ENCODE data around the gene KRTAP5-3.
"Not testable (repeated sequence)": the region's sequence is repeated elsewhere in the genome, so short reads cannot be mapped to it uniquely, and the experiment has no call there.

KRTAP5-3 gene

DNA sequence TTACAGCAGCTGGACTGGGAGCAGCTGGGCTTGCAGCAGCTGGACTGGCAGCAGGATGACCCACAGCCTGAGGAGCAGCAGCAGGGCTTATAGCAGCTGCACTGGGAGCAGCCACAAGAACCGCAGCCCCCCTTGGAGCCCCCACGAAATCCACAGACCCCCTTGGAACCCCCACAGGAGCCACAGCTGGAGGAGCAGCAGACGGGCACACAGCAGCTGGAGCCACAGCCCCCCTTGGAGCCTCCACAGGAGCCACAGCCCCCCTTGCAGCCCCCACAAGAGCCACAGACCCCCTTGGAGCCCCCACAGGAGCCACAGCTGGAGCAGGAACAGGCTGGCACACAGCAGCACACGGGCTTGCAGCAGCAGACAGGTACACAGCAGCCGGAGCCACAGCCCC is 362 bp downstream of the KRTAP5-3 start:
- not testable (repeated sequence) for DNase-seq

DNA sequence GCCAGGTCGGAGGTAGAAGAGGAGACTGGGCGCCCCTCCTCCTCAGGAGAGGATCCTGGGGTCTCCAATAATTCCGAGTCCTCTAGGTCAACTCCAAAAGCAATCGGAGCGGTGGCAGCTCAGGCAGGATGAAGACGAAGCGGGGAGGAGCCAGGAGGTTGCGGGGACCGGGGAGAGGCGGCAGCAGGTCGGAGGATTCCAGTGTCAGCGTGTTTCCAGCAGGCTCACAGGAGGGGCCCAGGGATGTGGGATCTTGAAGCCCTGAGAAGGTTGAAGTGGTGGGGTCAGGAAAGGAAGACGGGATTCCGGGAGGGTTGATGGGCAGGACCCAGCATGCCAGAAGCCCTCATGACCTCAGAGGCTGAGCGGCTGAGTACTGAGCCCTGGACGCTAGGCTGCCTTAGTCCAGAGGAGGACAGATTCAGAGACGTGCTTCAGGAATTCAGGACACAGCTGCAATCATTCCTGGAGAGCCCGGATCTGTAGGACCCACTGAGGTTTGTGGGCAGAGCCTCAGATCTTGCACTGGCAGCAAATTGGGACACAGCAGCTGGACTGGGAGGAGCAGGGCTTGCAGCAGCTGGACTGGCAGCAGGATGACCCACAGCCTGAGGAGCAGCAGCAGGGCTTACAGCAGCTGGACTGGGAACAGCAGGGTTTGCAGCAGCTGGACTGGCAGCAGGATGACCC is 962 bp downstream of the KRTAP5-3 start:
- DNase-seq: not testable (repeated sequence)

DNA sequence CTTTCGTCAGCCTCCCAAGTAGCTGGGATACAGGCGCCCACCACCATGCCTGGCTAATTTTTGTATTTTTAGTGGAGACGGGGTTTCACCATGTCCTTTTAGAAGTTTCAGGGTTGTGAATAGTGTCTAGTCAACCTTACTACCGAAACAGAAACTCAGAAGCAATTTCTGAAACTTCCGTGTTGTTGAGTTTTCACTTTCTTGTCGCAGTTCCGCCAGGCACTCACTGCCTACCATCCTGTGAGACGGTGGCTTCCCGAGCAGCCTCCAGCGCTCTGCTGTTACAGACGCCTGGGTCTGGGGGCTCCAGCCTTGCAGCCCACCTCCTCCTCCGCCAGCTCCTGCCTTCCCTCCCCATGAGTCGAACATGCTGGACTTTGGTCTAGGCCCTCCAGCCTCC is 2.3 kb downstream of the KRTAP5-3 start:
- DNase-seq: not testable (repeated sequence)

DNA sequence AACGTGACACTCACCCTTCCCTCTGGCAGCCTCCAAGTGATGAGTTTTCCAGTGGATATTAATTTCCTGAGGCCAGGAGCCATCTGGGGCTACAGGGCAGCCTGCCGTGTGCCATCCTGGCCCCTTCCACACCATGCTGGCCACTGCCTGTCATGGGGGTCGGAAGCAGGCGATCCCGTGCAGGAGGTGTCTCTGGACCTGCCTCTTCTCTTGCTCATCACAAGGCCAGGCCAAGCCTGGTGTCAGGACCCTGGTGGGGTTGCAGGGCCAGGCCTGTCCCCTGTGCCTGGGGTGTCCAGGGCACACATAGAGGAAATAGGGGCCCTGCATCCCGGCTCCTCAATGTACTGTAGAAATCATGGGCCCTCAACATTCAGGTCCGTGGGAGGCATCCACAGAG is 3.6 kb downstream of the KRTAP5-3 start:
- no peak for DNase-seq

DNA sequence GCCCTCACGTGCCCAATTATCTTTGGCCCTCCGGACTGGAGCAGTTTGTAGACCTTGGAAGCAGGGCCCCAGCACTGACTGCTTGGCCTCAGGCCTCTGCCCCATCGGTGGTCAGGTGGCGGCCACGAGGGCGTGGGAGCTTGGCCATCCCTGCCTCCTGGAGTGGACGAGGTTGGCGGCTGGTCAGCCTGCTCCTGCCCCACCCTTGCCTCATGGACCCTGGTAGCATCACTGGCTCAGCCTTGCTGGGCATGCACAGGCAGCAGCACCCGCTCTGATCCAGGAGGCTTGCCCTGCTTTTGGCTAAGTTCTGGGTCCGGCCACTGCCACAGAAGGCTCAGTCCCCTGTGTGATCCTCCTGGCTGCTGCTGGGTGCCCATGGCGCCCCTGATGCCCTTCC is 4.1 kb downstream of the KRTAP5-3 start:
- DNase-seq: no peak

DNA sequence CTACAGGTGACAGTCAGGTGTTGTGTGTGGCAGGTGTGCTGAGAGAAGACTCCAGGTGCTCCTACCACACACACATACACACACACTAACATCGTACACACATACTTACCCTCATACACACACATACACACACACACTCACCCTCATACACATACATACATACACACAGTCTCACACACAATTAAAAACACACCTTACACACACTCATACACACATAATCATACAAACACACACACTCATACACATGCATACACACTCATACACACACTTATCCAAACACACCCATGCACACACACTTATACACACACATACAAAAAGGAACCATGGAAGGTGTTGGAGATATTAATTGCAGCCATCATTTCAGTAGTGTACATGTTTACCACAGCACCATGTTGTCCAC is 4.6 kb downstream of the KRTAP5-3 start:
- DNase-seq: no peak

DNA sequence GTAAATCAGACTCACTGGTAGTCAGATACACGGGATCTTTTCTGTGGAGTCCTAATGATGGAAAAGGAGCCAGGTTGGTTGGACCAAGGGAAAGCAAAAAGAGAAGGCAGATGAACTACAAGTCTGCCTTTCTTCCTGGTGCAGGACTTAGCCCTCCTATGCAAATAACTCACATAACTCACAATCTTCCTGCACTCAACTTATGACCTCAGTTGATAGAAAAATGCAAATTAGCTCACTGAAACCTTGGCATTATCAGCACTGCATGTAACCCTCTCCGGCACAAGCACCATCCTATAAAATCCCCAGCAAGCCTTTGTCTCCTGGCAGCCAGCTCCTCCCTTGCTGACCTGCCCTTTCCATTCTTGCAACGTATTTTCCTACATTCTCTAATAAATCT is 6.6 kb downstream of the KRTAP5-3 start:
- not testable (repeated sequence) for DNase-seq

DNA sequence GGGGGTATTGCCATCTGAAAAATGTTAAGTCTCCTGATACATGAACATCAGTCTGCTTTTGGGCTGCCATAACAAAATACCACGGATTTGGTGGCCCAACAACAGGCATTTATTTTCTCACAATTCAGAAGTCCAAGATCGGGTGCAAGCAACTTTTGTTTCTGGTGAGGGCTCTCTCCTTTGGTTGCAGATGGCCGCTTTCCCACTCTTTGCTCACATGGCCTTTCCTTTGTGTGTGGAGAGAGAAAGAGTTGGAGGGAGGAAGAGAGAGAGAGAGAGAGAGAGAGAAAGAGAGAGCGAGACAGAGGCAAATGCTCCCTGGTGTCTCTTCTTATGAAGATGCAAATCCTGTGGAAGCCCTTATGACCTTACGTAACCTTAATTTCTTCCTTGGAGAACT is 7.6 kb downstream of the KRTAP5-3 start:
- no peak for DNase-seq

DNA sequence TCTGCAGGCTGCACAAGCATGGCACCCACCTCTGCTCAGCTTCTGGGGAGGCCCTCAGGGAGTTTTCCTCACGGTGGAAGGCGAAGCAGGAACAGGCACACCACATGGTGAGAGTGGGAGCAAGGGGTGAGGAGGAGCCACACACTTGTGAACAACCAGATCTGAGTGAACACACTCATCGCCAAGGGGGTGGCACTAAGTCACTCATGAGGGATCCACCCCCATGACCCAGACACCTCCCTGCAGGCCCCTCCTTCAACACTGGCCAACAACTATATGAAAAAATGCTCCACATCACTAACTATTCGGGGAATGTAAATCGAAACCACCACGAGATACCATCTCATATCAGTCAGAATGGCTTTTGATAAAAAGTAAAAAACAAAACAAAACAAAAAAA is 9.4 kb downstream of the KRTAP5-3 start:
- no peak for DNase-seq

DNA sequence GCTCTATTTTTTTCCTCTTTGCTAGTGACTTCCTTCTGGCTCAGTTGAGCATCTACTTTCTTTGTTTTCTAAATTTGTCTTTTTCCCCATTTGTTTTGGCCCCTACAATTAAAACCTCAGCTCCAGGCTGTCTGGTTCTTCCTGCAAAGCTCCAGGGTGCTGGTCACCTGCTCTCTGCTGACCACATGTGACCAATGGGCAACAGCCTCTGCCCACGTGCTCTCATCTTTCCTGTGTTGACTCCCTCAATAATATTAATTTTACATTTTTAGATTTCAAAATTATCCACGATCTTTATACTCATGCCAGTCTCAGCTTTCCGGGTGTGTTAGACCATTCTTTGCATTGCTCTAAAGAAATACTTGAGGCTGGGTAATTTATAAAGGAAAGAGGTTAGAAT is 9.9 kb downstream of the KRTAP5-3 start:
- DNase-seq: not testable (repeated sequence)

DNA sequence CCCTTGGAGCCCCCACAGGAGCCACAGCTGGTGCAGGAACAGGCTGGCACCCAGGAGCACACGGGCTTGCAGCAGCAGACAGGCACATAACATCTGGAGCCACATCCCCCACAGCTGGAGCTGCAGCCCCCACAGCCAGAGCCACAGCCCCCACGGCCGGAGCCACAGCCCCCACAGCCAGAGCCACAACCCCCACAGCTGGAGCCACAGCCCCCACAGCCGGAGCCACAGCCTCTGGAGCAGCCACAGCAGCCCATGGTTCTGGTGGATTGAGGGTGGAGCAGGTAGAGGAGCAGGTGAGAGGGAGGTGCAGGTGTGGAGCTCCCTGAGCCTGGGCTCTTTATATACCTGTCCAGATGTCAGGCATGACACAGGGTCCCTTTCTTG is 10.3 kb downstream of the KRTAP5-3 start, which contains the start of gene KRTAP5-2:
KRTAP5-2 (minus strand) TSS at position 301 of the 387 bp plus-strand sequence; CDS start at position 257, 44 bp downstream.
- DNase-seq: no peak

DNA sequence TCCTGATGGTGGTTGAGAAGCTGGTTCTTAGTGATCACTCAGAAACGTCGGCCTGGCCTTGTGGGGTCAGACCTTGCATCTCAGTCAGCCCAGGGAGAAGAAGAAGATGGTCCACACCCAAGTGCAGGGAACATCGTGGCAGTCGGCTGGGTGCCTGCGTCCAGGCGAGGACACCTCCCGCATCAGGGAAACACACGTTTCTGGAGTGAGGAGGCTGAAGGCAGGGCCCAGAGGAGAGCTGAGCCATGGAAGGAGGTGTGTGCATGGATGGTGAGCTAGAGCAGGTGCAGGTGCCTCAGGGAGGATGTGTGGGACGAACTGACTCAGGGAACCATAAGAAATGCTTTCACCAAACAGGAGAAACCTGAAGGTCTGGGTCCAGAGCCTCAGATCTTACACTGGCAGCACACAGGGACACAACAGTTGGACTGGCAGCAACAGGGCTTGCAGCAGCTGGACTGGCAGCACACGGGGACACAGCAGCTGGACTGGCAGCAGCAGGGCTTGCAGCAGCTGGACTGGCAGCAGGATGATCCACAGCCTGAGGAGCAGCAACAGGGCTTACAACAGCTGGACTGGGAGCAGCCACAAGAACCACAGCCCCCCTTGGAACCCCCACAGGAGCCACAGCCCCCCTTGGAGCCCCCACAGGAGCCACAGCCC is 10.8 kb downstream of the KRTAP5-3 start:
- no peak for DNase-seq

DNA sequence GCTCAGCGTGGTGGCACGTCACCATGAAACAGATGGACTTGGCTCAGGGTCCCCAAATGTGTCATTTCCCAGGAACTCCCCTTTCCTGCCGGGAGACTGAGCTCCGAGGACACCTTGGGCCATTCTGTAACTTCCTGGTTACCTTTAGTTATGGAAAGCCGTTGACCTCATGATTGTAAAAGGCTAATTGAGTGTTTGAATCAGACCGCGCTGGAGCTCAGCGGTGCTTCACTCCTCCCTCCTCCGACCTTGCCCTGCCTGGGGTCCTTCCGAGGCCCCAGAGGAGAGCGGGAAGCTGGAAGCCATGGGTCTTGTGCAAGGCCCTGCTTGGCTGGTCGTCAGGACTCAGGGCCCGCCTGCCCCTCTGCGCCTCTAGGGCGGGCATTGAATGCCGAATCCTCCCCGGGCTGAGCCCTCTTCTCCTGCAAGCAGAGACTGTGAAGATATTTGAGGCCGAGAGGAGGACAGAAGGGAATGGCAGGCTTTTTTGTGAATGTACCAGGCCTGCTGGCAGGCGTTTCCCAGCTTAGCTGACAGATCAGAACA is 11.6 kb downstream of the KRTAP5-3 start:
- not testable (repeated sequence) for DNase-seq

DNA sequence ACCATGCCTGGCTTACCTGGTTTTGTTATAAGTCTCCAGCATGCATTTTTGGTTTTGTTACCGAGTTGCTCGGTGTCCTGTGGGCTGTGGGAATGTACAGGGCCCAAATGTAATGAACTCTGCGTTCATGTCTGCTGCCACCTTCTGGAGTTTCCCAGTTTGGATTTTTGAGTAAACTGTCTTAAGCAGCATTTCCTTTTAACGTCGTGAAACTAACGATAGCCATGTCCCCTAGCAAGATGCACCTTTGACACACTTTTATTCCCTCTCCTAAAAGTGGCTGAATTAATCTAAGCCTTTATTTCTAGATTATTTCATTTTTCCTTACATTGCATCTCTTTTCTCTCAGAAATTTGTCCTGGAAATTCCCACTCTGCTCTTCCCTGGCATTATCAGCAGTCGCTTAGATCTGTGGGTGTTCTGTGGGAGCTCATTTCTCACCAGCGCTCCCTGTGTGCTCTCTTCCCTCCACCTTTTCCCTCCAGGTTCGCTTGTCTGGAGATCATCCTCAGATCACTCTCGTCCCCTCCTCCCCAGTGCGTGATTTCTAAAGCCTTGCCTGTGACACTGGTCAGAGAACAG is 12.2 kb downstream of the KRTAP5-3 start:
- not testable (repeated sequence) for DNase-seq

DNA sequence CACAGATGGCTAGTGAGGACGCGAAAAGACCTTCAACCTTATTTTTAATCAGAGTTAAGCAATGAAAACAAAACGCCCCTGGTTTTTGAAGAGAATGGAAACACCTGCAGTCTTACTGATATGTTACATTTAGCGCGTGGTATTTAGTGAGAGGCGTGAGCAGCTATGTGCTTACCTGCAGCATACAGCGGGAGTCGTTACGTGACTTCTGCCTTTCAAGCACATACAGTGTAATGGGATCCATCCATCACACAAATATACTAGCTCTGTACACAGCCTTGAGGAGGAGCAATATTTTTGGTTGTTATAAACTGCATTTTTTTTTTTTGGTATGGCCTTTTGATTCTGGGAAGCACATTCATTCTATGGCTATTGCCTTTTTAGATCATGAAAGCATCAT is 15.6 kb downstream of the KRTAP5-3 start:
- DNase-seq: no peak

DNA sequence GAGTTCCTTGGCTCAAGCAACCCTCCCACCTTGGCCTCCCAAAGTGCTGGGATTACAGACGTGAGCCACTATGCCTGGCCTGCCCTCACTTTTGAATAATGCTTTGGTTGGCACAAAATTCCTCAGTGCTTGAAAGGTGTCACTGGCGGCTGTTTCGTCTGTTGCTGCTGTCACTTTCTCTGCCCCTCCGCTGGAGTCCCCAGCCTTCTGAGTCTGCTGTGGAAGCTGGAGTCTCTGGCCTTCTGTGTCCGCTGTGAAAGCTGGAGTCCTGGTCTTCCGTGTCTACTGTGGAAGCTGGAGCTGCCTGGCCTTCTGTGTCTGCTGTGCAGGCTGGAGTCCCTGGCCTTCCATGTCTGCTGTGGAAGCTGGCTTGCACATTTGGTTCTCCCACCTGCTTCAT is 18.3 kb downstream of the KRTAP5-3 start:
- no peak for DNase-seq

DNA sequence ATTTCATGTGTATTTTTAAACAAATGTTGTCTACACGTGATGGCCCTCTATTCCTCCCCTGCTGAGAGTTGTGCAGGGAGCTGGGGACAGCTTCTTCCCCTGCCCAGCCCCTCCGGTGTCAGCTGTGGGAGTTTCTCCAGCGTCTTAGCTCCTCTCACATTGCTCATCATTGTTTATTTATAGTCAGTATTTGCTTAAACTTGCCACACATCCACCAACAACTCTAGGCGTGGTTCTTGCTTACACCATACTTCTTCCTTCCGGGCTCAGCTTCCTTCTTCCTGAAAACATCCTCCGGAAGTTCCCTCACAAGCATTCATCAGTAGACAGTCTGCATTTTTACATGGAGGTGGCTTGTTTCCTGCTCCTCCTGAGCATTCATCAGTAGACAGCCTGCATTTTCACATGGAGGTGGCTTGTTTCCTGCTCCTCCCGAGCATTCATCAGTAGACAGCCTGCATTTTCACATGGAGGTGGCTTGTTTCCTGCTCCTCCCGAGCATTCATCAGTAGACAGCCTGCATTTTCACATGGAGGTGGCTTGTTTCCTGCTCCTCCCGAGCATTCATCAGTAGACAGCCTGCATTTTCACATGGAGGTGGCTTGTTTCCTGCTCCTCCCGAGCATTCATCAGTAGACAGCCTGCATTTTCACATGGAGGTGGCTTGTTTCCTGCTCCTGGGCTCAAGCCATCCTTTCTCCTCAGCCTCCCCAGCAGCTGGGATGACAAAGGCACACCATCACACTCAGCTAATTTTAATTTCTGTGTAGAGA is 18.9 kb downstream of the KRTAP5-3 start:
- DNase-seq: peak; percentile 6 to 16

DNA sequence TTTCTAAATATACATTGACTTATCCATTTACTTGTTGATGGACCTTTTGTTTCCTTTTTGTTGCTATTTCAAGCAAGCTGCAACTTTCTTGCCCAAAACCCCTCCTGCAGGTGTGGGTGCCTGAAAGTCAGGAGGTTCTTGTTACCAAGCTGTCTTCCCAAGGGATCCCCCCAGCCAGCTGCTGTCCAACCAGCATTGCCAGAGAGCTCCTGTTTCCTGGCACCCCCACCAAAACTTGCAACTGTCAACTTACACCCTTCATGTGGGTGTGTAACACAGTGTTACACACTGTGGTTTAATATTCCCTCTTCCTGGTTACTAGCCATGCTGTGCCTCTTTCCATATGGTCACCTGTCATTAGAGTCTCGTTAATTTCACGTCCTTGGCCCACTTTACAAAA is 21.6 kb downstream of the KRTAP5-3 start:
- no peak for DNase-seq

DNA sequence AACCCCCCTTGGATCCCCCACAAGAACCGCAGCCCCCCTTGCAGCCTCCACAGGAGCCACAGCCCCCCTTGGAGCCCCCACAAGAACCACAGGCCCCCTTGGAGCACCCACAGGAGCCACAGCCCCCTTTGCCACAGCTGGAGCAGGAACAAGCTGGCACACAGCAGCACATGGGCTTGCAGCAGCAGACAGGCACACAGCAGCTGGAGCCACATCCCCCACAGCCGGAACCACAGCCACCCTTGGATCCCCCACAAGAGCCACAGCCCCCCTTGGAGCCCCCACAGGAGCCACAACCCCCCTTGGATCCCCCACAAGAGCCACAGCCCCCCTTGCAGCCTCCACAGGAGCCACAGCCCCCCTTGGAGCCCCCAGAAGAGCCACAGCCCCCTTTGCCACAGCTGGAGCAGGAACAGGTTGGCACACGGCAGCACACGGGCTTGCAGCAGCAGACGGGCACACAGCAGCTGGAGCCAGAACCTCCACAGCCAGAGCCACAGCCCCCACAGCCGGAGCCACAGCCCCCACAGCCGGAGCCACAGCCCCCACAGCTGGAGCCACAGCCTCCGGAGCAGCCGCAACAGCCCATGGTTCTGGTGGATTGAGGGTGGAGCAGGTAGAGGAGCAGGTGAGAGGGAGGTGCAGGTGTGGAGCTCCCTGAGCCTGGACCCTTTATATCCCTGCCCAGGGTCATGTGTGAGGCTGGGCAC is 23.4 kb downstream of the KRTAP5-3 start, which contains the start of gene KRTAP5-1:
KRTAP5-1 (minus strand) TSS at position 623 of the 710 bp plus-strand sequence; CDS start at position 589, 34 bp downstream.
- not testable (repeated sequence) for DNase-seq

DNA sequence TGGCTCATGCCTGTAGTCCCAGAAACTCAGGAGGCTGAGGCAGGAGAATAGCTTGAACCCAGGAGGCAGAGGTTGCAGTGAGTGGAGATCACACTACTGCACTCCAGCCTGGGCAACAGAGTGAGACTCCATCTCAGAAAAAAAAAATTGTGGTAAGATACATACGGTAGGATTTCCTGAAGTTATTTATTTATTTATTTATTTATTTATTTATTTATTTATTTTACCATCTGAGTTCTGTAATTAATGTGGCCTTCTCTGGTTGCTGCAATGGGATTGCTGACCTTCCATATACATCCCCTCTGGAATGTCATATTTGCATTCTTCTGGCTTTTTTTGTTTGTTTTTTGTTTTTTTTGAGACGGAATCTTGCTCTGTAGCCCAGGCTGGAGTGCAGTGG is 25.4 kb downstream of the KRTAP5-3 start:
- not testable (repeated sequence) for DNase-seq

DNA sequence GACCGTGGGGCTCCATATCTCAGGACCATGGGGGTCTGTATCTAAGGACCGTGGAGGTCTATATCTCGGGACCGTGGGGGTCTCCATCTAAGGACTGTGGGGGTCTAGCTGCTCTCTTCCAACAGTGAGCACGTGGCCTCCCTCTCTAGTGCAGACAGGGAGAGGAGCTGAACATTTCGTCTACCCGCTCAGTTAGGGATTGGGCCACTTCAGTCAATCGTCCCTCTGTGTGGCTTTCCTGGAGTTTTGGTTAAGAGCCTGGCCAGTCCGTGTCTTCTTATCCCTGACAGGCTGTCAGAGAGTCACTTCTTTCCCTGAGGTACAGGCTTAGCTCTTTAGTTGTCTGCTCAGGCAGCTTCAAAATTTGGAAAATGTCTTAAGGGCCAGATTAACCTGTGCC is 26.3 kb downstream of the KRTAP5-3 start:
- DNase-seq: no peak

DNA sequence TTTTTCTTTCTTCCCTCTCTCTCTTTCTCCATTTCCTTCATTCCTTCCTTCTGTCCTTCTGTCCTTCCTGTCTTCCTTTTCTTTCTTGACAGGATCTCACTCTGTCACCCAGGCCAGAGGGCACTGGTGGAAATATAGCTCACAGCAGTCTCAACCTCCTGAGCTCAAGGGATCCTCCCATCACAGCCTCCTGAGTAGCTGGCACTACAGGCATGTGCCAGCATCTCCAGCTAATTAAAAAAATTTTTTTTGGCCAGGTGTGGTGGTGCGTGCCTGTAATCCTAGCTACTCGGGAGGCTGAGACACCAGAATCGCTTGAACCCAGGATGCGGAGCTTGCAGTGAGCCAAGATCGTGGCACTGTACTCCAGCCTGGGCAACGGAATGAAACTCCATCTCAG is 31.4 kb downstream of the KRTAP5-3 start:
- DNase-seq: no peak
